Measurements from ENCODE around the gene MAP2K4.

Gene MAP2K4

GRCh38 chr17:12110906-12111305 is 90.2 kb downstream of the MAP2K4 start:
- peak overlapping the region in 2 of 11 experiments; percentile 22 to 29; a peak in 1 of 22 replicates for H3K4me2 ChIP-seq
- H3K9ac ChIP-seq, result no peak overlapping the region
- H3K4me3 ChIP-seq, result no peak overlapping the region
- TF ChIP-seq Cebpa-rat (IDR thresholded peaks at IDR 0.05), result no peak
- H3K36me3 ChIP-seq, result peaks cover 41 to 74% (median 52%) of the 10 kb centered on the region in 11 experiments
- H3K27me3 ChIP-seq, result no peaks in the 10 kb centered on the region
- H3K27ac ChIP-seq, result no peak overlapping the region
- peaks cover 0 to 16% (median 0%) of the 10 kb centered on the region in 11 experiments; a peak in 6 of 22 replicates for H4K20me1 ChIP-seq
- peaks cover 0 to 10% (median 0%) of the 10 kb centered on the region in 10 experiments; a peak in 2 of 20 replicates for H3K4me1 ChIP-seq
- H3K9me3 ChIP-seq (replicated peaks in 1 of 11), result no peaks in the 10 kb centered on the region

DNA sequence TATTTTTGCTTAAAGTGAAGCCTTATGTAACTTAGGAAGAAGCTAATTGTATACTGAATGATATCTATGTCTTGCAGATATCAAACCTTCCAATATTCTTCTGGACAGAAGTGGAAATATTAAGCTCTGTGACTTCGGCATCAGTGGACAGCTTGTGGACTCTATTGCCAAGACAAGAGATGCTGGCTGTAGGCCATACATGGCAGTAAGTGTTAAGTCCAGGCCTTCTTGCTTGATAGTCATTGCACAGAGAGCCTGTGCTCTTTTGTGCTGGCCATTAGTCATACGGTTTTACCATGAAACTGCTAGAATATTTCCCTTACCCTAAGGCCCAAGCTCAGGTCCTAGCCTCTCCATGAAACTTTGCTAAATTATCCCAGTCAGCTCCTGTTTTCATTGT is 92.5 kb downstream of the MAP2K4 start:
- Histone ChIP-seq H3K4me1 (peaks cover 0 to 10% (median 0%) of the 10 kb centered on the region in 10 experiments; a peak in 2 of 20 replicates), H3K27ac (no peak overlapping the region), H3K4me3 (no peak overlapping the region), H4K20me1 (peaks cover 0 to 5% (median 0%) of the 10 kb centered on the region in 11 experiments; a peak in 1 of 22 replicates), H3K9ac (no peak overlapping the region), H3K36me3 (peaks cover 62 to 92% (median 72%) of the 10 kb centered on the region in 11 experiments), H3K4me2 (no peak overlapping the region), H3K9me3 (replicated peaks in 1 of 11) (no peaks in the 10 kb centered on the region), H3K27me3 (no peaks in the 10 kb centered on the region)
- TF ChIP-seq Cebpa-rat (IDR thresholded peaks at IDR 0.05), result no peak

DNA sequence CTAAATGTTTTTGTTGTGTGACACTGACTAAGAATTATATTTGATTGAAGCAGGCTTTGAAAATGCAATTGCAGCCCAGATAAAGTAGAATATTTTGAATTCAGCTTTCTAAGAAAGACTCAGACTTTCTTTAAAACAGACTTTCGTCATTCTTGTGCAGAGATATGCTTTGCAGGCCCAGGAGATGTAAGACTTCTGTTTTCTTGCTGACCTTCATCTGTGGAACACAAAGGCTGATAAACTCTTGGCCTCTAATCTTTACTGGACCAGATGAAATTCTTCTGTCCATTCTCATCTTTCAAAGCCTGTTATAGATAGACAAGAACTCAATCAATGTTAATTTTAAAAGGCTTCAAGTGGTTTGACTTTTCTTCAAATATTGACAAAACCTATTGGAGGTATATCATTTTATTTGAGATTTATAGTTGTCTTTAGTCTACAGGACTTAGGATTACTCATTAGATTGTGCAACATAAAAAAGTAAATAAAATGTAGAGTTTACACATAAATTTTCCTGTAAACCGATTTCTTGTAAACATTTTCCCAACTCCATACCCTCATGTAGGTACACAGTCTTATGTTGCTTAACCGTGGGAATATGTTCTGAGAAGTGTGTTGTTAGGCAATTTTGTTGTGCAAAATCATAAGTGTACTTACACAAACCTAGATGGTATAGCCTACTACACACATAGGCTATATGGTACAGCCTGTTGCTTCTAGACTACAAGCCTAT is 94.2 kb downstream of the MAP2K4 start:
- peaks cover 0 to under 1% (median 0%) of the 10 kb centered on the region in 11 experiments; a peak in 1 of 22 replicates for H4K20me1 ChIP-seq
- H3K4me2 ChIP-seq, result no peak overlapping the region
- H3K9ac ChIP-seq, result no peak overlapping the region
- no peak overlapping the region for H3K27ac ChIP-seq
- TF ChIP-seq Cebpa-rat (IDR thresholded peaks at IDR 0.05), result no peak
- peaks cover 0 to 10% (median 0%) of the 10 kb centered on the region in 10 experiments; a peak in 2 of 20 replicates for H3K4me1 ChIP-seq
- no peak overlapping the region for H3K4me3 ChIP-seq
- no peaks in the 10 kb centered on the region for H3K27me3 ChIP-seq
- 0 out of 22 replicates have a peak, but pooled peaks cover 0 to 3% (median 0%) of the 10 kb centered on the region in 11 experiments for H3K9me3 ChIP-seq (replicated peaks in 1 of 11)
- H3K36me3 ChIP-seq, result peaks cover 63 to 100% (median 82%) of the 10 kb centered on the region in 11 experiments

DNA sequence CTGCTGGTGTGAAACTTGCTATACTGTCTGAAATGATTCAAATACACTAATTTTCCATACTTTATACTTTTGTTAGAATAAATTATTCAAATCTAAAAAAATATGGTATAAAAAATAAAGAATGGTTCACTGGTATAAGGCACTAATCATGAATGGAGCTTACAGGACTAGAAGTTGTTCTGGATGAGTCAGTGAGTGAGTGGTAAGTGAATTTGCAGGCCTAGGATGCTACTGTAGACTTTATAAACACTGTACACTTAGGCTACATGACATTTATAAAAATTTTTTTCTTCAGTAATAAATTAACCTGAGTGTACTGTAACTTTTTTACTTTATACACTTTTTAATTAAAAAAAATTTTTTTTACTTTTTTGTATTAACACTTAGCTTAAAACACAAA is 95.5 kb downstream of the MAP2K4 start:
- Histone ChIP-seq H3K27ac (no peak overlapping the region), H3K36me3 (peaks cover 63 to 87% (median 77%) of the 10 kb centered on the region in 11 experiments)

GRCh38 chr17:12118617-12119016 is 97.9 kb downstream of the MAP2K4 start:
- Histone ChIP-seq H3K4me1 (no peaks in the 10 kb centered on the region), H3K4me2 (no peak overlapping the region), H3K4me3 (no peak overlapping the region), H3K27ac (no peak overlapping the region), H3K9me3 (replicated peaks in 1 of 11) (0 out of 22 replicates have a peak, but pooled peaks cover 0 to 3% (median 0%) of the 10 kb centered on the region in 11 experiments), H3K27me3 (no peaks in the 10 kb centered on the region), H3K36me3 (peaks cover 41 to 64% (median 56%) of the 10 kb centered on the region in 11 experiments), H3K9ac (no peak overlapping the region), H4K20me1 (peaks cover 0 to 6% (median 0%) of the 10 kb centered on the region in 11 experiments; a peak in 1 of 22 replicates)
- TF ChIP-seq Cebpa-rat (IDR thresholded peaks at IDR 0.05), result no peak

More for the DNA sequence above, 95.5 kb downstream of the MAP2K4 start:
- Histone ChIP-seq H3K4me1 (peaks cover 0 to under 1% (median 0%) of the 10 kb centered on the region in 10 experiments; a peak in 1 of 20 replicates), H3K4me3 (no peak overlapping the region), H3K4me2 (no peak overlapping the region), H3K27me3 (no peaks in the 10 kb centered on the region), H3K9me3 (replicated peaks in 1 of 11) (0 out of 22 replicates have a peak, but pooled peaks cover 0 to 3% (median 0%) of the 10 kb centered on the region in 11 experiments), H4K20me1 (no peaks in the 10 kb centered on the region; a peak in 1 of 22 replicates), H3K9ac (no peak overlapping the region)
- no peak for TF ChIP-seq Cebpa-rat (IDR thresholded peaks at IDR 0.05)

DNA sequence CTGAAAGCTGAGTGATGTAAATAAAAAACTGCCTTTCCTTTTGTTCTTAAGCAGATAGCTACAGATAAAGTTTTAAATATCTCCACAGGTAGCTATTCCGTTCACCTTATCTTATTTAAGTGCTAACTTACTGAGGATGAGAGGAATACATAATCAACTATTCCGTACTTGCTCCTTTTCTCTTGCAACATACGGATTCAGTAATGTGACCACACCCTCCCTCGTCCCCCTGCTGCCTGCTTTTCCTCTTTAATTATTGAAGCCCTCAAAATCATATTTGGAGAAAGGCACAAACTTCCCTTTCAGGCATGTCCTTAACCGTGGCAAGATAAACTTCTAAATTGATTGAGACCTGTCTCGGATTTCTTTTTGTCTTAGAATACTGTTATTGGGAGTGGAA is 101.4 kb downstream of the MAP2K4 start:
- H3K27ac ChIP-seq, result no peak overlapping the region
- H3K4me2 ChIP-seq, result no peak overlapping the region
- H3K9ac ChIP-seq, result no peak overlapping the region
- H4K20me1 ChIP-seq, result peaks cover 0 to 12% (median 0%) of the 10 kb centered on the region in 11 experiments; a peak in 1 of 22 replicates
- peaks cover 0 to 11% (median 0%) of the 10 kb centered on the region in 11 experiments; a peak in 2 of 22 replicates for H3K9me3 ChIP-seq (replicated peaks in 1 of 11)
- no peak for TF ChIP-seq Cebpa-rat (IDR thresholded peaks at IDR 0.05)
- H3K27me3 ChIP-seq, result no peaks in the 10 kb centered on the region
- no peaks in the 10 kb centered on the region for H3K4me1 ChIP-seq
- peaks cover 37 to 63% (median 56%) of the 10 kb centered on the region in 11 experiments for H3K36me3 ChIP-seq
- no peak overlapping the region for H3K4me3 ChIP-seq

GRCh38 chr17:12127177-12127576 is 106.5 kb downstream of the MAP2K4 start:
- H3K4me2 ChIP-seq, result no peak overlapping the region
- H3K27me3 ChIP-seq, result no peaks in the 10 kb centered on the region
- H3K4me3 ChIP-seq, result no peak overlapping the region
- H3K9me3 ChIP-seq (replicated peaks in 1 of 11), result peaks cover 0 to 8% (median 0%) of the 10 kb centered on the region in 11 experiments; a peak in 2 of 22 replicates
- H3K27ac ChIP-seq, result no peak overlapping the region
- H3K36me3 ChIP-seq, result peaks cover 63 to 88% (median 82%) of the 10 kb centered on the region in 11 experiments
- H3K4me1 ChIP-seq, result no peaks in the 10 kb centered on the region
- no peak for TF ChIP-seq Cebpa-rat (IDR thresholded peaks at IDR 0.05)
- H4K20me1 ChIP-seq, result peaks cover 0 to 12% (median 0%) of the 10 kb centered on the region in 11 experiments; a peak in 1 of 22 replicates
- no peak overlapping the region for H3K9ac ChIP-seq

- H4K20me1 ChIP-seq, result peaks cover 0 to 12% (median 0%) of the 10 kb centered on the region in 11 experiments; a peak in 1 of 22 replicates
- H3K36me3 ChIP-seq, result peaks cover 66 to 93% (median 87%) of the 10 kb centered on the region in 11 experiments
- H3K9ac ChIP-seq, result no peak overlapping the region
- no peaks in the 10 kb centered on the region for H3K4me1 ChIP-seq
- no peaks in the 10 kb centered on the region for H3K27me3 ChIP-seq
- H3K4me3 ChIP-seq, result no peak overlapping the region
- no peak for TF ChIP-seq Cebpa-rat (IDR thresholded peaks at IDR 0.05)
- H3K9me3 ChIP-seq (replicated peaks in 1 of 11), result peaks cover 0 to 8% (median 0%) of the 10 kb centered on the region in 11 experiments; a peak in 2 of 22 replicates
- H3K4me2 ChIP-seq, result no peak overlapping the region
- H3K27ac ChIP-seq, result no peak overlapping the region
Observed at GRCh38 chr17:12127667-12128066, 107.0 kb downstream of the MAP2K4 start.

DNA sequence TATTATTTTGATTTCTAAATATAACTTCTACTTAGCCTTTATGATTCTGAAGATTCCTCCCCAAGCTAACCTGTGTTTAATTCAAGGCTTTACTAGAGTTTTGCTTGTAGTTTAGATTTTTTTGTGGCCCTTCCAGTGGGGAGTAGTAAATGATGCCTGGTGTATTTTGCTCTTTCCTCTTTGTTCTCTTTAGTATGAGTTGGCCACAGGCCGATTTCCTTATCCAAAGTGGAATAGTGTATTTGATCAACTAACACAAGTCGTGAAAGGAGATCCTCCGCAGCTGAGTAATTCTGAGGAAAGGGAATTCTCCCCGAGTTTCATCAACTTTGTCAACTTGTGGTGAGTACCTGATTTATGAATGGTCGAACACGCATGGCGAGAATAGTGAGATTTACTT is 108.3 kb downstream of the MAP2K4 start:
- no peak overlapping the region for H3K27ac ChIP-seq
- no peak for TF ChIP-seq Cebpa-rat (IDR thresholded peaks at IDR 0.05)
- peaks cover 0 to 4% (median 0%) of the 10 kb centered on the region in 11 experiments; a peak in 1 of 22 replicates for H4K20me1 ChIP-seq
- H3K4me3 ChIP-seq, result no peak overlapping the region
- peaks cover 0 to 8% (median 0%) of the 10 kb centered on the region in 11 experiments; a peak in 2 of 22 replicates for H3K9me3 ChIP-seq (replicated peaks in 1 of 11)
- no peaks in the 10 kb centered on the region for H3K4me1 ChIP-seq
- H3K27me3 ChIP-seq, result no peaks in the 10 kb centered on the region
- H3K4me2 ChIP-seq, result no peak overlapping the region
- H3K9ac ChIP-seq, result no peak overlapping the region
- H3K36me3 ChIP-seq, result peaks cover 79 to 100% (median 99%) of the 10 kb centered on the region in 11 experiments
